HepG2 (cell line): Measurements from ENCODE around the gene TBC1D20. TPM values are rescaled to one million over a fixed set of nuclear protein-coding genes. Genes with fewer than 3 reads are reported as not detected.
"Not testable (repeated sequence)": the region's sequence is repeated elsewhere in the genome, so short reads cannot be mapped to it uniquely, and the experiment has no call there.

ENCODE experiments used
- ATAC-seq: fragments of 200-7000 bp; cut with Tn5 transposase; 3 replicates; pipeline ENCODE4 v1.9.1; 2020; ENCODE audit warnings: mild to moderate bottlenecking, moderate library complexity
- BruUV-seq: library from RNA; stranded (reverse); fragments of 400-500 nt; replicated peaks from 2 replicates; lab custom pipeline; 2021; lab: Mats Ljungman, UMichigan
- CTCF ChIA-PET: fragments of 300-600 bp; formaldehyde crosslinking; extraction: SDS; loops from one replicate; lab custom pipeline; 2021; ENCODE audit warnings: low total read pairs, inconsistent platforms, low intra/inter-chr PET ratio; lab: Yijun Ruan, JAX
- POLR2A ChIA-PET: fragments of 350-600 bp; sonication (Branson Sonifier 250); formaldehyde crosslinking; loops from one replicate; lab custom pipeline; 2020; ENCODE audit warnings: antibody characterized with exemption, inconsistent platforms; lab: Yijun Ruan, JAX
- DNase-seq: peaks from one replicate; pipeline ENCODE4 v3.0.0-alpha.2; 2015; ENCODE audit warnings: low spot score
- FAIRE-seq: peaks from 3 replicates; lab custom pipeline; 2011; peaks lifted over from hg19 to GRCh38; lab: Jason Lieb, UNC
- H2AFZ ChIP-seq: one replicate; pipeline ENCODE4 v1.6.1; 2011; ENCODE audit warnings: low read length, inconsistent platforms
- H3K27ac ChIP-seq: fragments of 300-600 bp; 3 replicates; pipeline ENCODE4 v1.8.0; 2011; ENCODE audit warnings: mixed run types, mild to moderate bottlenecking, mixed read lengths, low read length, inconsistent platforms; ENCODE audit not compliant: insufficient read depth; ENCODE audit errors: extremely low read length
- H3K27me3 ChIP-seq, 2 experiments: fragments of 200-600 bp in 1 of 2; 2 replicates in 1 of 2; 3 replicates in 1 of 2; pipeline versions ENCODE4 v1.6.0 to v1.8.0; 2011; ENCODE audit warnings: low read length in 2 of 2, mild to moderate bottlenecking in 2 of 2, moderate library complexity in 2 of 2, inconsistent platforms in 1 of 2; ENCODE audit not compliant: insufficient read depth in 2 of 2, control insufficient read depth in 1 of 2
- H3K36me3 ChIP-seq, 2 experiments: fragments of 200-600 bp in 1 of 2; replicated peaks in 1 of 2; 2 replicates in 1 of 2; 3 replicates in 1 of 2; pipeline versions ENCODE4 v1.5.1 to v1.8.0; 2011; ENCODE audit warnings: low read length in 2 of 2, inconsistent platforms in 1 of 2; ENCODE audit not compliant: insufficient read depth in 2 of 2, control insufficient read depth in 1 of 2
- H3K4me1 ChIP-seq: 2 replicates; pipeline ENCODE4 v1.5.1; 2012; ENCODE audit warnings: low read length, inconsistent platforms; ENCODE audit not compliant: insufficient read depth
- H3K4me2 ChIP-seq: 2 replicates; pipeline ENCODE4 v1.6.0; 2011; ENCODE audit warnings: low read depth, low read length, inconsistent platforms
- H3K4me3 ChIP-seq, 3 experiments: fragments of 200-600 bp in 1 of 3; sonication (generic), shearing (Covaris generic) in 1 of 3; replicated peaks in 1 of 3; 2 replicates each; pipeline ENCODE4 v1.5.1; 2011 to 2016; ENCODE audit warnings: low read length in 3 of 3, inconsistent platforms in 2 of 3, low read depth in 2 of 3, mild to moderate bottlenecking in 2 of 3, control low read depth in 1 of 3, mixed read lengths in 1 of 3; ENCODE audit not compliant: insufficient read depth in 1 of 3
- H3K79me2 ChIP-seq: one replicate; pipeline ENCODE4 v1.6.1; 2011; ENCODE audit warnings: low read length, inconsistent platforms; ENCODE audit not compliant: insufficient read depth
- H3K9ac ChIP-seq: 2 replicates; pipeline ENCODE4 v1.6.0; 2011; ENCODE audit warnings: mild to moderate bottlenecking, low read depth, low read length, inconsistent platforms; ENCODE audit not compliant: insufficient read depth
- H3K9me3 ChIP-seq: 2 replicates; pipeline ENCODE4 v1.5.1; 2012; ENCODE audit warnings: mild to moderate bottlenecking, low read length
- H4K20me1 ChIP-seq: 2 replicates; pipeline ENCODE4 v1.6.0; 2011; ENCODE audit warnings: inconsistent platforms, mild to moderate bottlenecking, low read length, moderate library complexity; ENCODE audit not compliant: insufficient read depth
- FOSL2 ChIP-seq: sonication (generic); formaldehyde crosslinking; IDR thresholded peaks from 2 replicates; pipeline ENCODE4 v1.4.0; 2020; ENCODE audit warnings: missing genetic modification reagents
- FOXP1 ChIP-seq, 2 experiments: fragments of 450-650 bp in 1 of 2; IDR thresholded peaks; 2 replicates each; pipeline ENCODE4 v1.6.1; 2017 to 2018; ENCODE audit warnings: antibody characterized with exemption in 1 of 2
- KAT8 ChIP-seq: IDR thresholded peaks from 2 replicates; pipeline ENCODE4 v1.6.1; 2016; ENCODE audit warnings: missing genetic modification reagents, missing compliant biosample characterization
- MEIS1 ChIP-seq: sonication (generic); formaldehyde crosslinking; IDR thresholded peaks from 2 replicates; pipeline ENCODE4 v1.9.0; 2021; ENCODE audit warnings: mild to moderate bottlenecking, missing genetic modification reagents, moderate library complexity, borderline replicate concordance
- RXRB ChIP-seq: IDR thresholded peaks from 2 replicates; pipeline ENCODE4 v1.6.1; 2016; ENCODE audit warnings: borderline replicate concordance, missing genetic modification reagents, missing compliant biosample characterization
- ZNF609 ChIP-seq: sonication (generic); formaldehyde crosslinking; IDR thresholded peaks from 2 replicates; pipeline ENCODE4 v1.4.0; 2020; ENCODE audit warnings: mild to moderate bottlenecking, missing genetic modification reagents, borderline replicate concordance
- ZNF614 ChIP-seq: IDR thresholded peaks from 2 replicates; pipeline ENCODE4 v1.6.1; 2018; ENCODE audit warnings: missing biosample characterization, missing genetic modification reagents, inconsistent platforms, borderline replicate concordance
- ZNF816 ChIP-seq: sonication (generic); formaldehyde crosslinking; IDR thresholded peaks from 2 replicates; pipeline ENCODE4 v1.8.0; 2022; ENCODE audit warnings: missing genetic modification reagents, mild to moderate bottlenecking, borderline replicate concordance
- WGBS: methylation state at CpG from one replicate; pipeline ENCODE4 v1.1.6; 2017; ENCODE audit warnings: low lambda C conversion rate; 5-methylcytosine and 5-hydroxymethylcytosine counted together
- in situ Hi-C: cut with HindIII; loops from 2 replicates; pipeline ENCODE4 v1.10.0; 2017; ENCODE audit warnings: low pct_unique_long_range_greater_than_20kb; ENCODE audit not compliant: extremely low pct_ligation_motif_present
- intact Hi-C: fragments of 100-400 bp; cut with micrococcal nuclease; formaldehyde crosslinking; loops from one replicate; pipeline ENCODE4 v1.10.0; 2022; ENCODE audit not compliant: unreplicated experiment
- polyA plus RNA-seq, 8 experiments: library from polyadenylated mRNA; depleted of rRNA in 3 of 8; stranded (reverse) in 7 of 8; unstranded in 1 of 8; fragments of >200 nt; fragmentation: Illumina TruSeq in 4 of 8; extraction: Trizol in 4 of 8; gene quantifications; 2 replicates each; pipeline versions ENCODE4 v1.2.1 to v1.2.3, GENCODE V29; 2011 to 2016; ENCODE audit warnings: low read depth in 4 of 8, missing spikeins in 1 of 8, mixed read lengths in 1 of 8; ENCODE audit not compliant: insufficient read depth in 1 of 8
- total RNA-seq, 5 experiments: library from RNA; depleted of rRNA; stranded (reverse); fragments of >200 nt; fragmentation: Illumina TruSeq; extraction: Trizol; gene quantifications; 2 replicates each; pipeline ENCODE4 v1.2.3, GENCODE V29; 2016; ENCODE audit warnings: low read depth in 1 of 5
- TF ChIP-seq, protein P1 (sequence below): sonication (generic); formaldehyde crosslinking; IDR thresholded peaks from 2 replicates; pipeline ENCODE4 v1.4.0; 2020; ENCODE audit warnings: missing genetic modification reagents
- TF ChIP-seq, protein P2 (sequence below): sonication (generic); formaldehyde crosslinking; conservative IDR thresholded peaks from 2 replicates; pipeline ENCODE4 v1.4.0; 2020; ENCODE audit warnings: mild to moderate bottlenecking, missing genetic modification reagents, moderate library complexity

TBC1D20 gene
- total and polyA plus RNA-seq, 2 of the 13 experiments (the other 11 are each of a cell fraction or from before 2014, with no cell fraction given), result 36.6 to 47.1 TPM

DNA sequence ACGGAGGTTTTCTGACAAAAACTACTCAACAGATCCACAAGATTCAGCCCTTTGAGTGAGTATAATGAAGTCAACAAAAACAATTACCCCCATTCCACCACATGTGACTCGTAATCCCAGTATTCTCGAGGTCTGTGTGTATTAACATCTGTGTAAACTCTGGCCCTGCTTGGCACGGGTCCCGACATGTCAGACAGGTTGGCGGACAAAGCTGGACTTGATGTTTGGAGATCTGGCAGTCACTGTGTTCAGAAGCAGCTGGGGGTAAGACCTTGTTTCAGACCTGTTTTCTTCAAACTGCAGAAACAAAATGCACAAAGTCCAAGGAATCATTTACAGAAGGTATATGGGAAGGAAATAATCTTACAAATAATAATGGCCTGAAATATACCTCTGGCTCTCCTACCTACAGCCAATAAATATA lies 46.0 kb upstream of the TBC1D20 start:
- CTCF ChIA-PET; TF ChIP-seq FOXP1 (IDR thresholded peaks at IDR 0.05): not testable (repeated sequence)
- peak overlapping the region; percentile 65 for H3K27ac ChIP-seq
- peaks cover 43% of the 10 kb centered on the region for H4K20me1 ChIP-seq
- TF ChIP-seq RXRB (0 out of 2 replicates have a peak, but pooled peaks have one; percentile 49), MEIS1 (CRISPR knock-in tag) (0 out of 2 replicates have a peak, but pooled peaks have one; percentile 53), ZNF816 (CRISPR knock-in tag) (0 out of 2 replicates have a peak, but pooled peaks have one; percentile 47), KAT8 (CRISPR knock-in tag) (0 out of 2 replicates have a peak, but pooled peaks have one; percentile 12), FOXP1 (CRISPR knock-in tag; IDR thresholded peaks at IDR 0.05) (peak; percentile 69; the same call in 1 of the 2 replicates), ZNF614 (0 out of 2 replicates have a peak, but pooled peaks have one; percentile 63), FOSL2 (peak; percentile 73), ZNF609 (CRISPR knock-in tag) (peak; percentile 35; the same call in 1 of the 2 replicates)
- TF ChIP-seq, protein P1, sequence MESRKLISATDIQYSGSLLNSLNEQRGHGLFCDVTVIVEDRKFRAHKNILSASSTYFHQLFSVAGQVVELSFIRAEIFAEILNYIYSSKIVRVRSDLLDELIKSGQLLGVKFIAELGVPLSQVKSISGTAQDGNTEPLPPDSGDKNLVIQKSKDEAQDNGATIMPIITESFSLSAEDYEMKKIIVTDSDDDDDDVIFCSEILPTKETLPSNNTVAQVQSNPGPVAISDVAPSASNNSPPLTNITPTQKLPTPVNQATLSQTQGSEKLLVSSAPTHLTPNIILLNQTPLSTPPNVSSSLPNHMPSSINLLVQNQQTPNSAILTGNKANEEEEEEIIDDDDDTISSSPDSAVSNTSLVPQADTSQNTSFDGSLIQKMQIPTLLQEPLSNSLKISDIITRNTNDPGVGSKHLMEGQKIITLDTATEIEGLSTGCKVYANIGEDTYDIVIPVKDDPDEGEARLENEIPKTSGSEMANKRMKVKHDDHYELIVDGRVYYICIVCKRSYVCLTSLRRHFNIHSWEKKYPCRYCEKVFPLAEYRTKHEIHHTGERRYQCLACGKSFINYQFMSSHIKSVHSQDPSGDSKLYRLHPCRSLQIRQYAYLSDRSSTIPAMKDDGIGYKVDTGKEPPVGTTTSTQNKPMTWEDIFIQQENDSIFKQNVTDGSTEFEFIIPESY (CRISPR knock-in tag), result peak; percentile 92
- TF ChIP-seq, protein P2, sequence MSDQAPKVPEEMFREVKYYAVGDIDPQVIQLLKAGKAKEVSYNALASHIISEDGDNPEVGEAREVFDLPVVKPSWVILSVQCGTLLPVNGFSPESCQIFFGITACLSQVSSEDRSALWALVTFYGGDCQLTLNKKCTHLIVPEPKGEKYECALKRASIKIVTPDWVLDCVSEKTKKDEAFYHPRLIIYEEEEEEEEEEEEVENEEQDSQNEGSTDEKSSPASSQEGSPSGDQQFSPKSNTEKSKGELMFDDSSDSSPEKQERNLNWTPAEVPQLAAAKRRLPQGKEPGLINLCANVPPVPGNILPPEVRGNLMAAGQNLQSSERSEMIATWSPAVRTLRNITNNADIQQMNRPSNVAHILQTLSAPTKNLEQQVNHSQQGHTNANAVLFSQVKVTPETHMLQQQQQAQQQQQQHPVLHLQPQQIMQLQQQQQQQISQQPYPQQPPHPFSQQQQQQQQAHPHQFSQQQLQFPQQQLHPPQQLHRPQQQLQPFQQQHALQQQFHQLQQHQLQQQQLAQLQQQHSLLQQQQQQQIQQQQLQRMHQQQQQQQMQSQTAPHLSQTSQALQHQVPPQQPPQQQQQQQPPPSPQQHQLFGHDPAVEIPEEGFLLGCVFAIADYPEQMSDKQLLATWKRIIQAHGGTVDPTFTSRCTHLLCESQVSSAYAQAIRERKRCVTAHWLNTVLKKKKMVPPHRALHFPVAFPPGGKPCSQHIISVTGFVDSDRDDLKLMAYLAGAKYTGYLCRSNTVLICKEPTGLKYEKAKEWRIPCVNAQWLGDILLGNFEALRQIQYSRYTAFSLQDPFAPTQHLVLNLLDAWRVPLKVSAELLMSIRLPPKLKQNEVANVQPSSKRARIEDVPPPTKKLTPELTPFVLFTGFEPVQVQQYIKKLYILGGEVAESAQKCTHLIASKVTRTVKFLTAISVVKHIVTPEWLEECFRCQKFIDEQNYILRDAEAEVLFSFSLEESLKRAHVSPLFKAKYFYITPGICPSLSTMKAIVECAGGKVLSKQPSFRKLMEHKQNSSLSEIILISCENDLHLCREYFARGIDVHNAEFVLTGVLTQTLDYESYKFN (CRISPR knock-in tag), result peak; percentile 77

More for the DNA sequence above, 46.0 kb upstream of the TBC1D20 start:
- ATAC-seq (peak; percentile 30), FAIRE-seq (peak; percentile 18), DNase-seq (peak; percentile 35)
- H3K9me3 ChIP-seq, in situ Hi-C loops, H3K27me3 ChIP-seq, H2AFZ ChIP-seq, intact Hi-C loops, BruUV-seq: not testable (repeated sequence)
- Histone ChIP-seq H3K4me1 (peaks cover 92% of the 10 kb centered on the region), H3K4me2 (peak overlapping the region; percentile 48), H3K4me3 (peak overlapping the region in 1 of 3 experiments; percentile 4; a peak in 1 of 6 replicates), H3K9ac (peak overlapping the region; percentile 19; the same call in 1 of the 2 replicates), H3K79me2 (peaks cover 73% of the 10 kb centered on the region), H3K36me3 (peaks cover 20 to 39% of the 10 kb centered on the region in 2 experiments)
- 16% methylated on average over 6 of the region's 6 CpGs for WGBS
- POLR2A ChIA-PET, result interaction anchor here (0.5 to 2.6 kb wide), 5 partner anchors 8 to 146 kb away, joined by 3 to 9 read pairs (median 7); partner anchors contain the start of genes CSNK2A1 and TBC1D20
